HG02938 (cell line): ENCODE data around the gene APOL5.
"Not testable (repeated sequence)": the region's sequence is repeated elsewhere in the genome, so short reads cannot be mapped to it uniquely, and the experiment has no call there.

Source experiments
- ATAC-seq: cut with Tn5 transposase; IDR thresholded peaks from one replicate; pipeline ENCODE4 v1.9.1; 2021; ENCODE audit warnings: mild to moderate bottlenecking, moderate library complexity; ENCODE audit not compliant: unreplicated experiment

The APOL5 gene, protein sequence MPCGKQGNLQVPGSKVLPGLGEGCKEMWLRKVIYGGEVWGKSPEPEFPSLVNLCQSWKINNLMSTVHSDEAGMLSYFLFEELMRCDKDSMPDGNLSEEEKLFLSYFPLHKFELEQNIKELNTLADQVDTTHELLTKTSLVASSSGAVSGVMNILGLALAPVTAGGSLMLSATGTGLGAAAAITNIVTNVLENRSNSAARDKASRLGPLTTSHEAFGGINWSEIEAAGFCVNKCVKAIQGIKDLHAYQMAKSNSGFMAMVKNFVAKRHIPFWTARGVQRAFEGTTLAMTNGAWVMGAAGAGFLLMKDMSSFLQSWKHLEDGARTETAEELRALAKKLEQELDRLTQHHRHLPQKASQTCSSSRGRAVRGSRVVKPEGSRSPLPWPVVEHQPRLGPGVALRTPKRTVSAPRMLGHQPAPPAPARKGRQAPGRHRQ

DNA sequence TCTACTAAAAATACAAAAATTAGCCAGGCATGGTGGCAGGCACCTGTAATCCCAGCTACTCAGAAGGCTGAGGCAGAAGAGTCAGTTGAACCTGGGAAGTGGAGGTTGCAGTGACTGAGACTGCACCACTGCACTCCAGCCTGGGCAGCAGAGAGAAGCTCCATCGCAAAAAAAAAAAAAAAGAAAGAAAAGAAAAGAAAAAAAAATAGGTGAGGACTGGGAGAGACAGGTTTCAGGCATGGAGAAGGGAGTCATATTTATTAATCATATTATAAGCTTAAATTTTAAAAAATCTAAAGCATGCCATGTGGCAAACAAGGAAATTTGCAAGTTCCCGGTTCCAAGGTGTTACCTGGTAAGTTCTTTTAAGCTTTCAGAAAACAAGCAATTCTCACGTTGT is at the start of gene APOL5:
TSS of gene APOL5 (plus strand) at position 301 of the 400 bp plus-strand sequence. CDS start at position 301, 0 bp downstream.
- ATAC-seq, result no peak

DNA sequence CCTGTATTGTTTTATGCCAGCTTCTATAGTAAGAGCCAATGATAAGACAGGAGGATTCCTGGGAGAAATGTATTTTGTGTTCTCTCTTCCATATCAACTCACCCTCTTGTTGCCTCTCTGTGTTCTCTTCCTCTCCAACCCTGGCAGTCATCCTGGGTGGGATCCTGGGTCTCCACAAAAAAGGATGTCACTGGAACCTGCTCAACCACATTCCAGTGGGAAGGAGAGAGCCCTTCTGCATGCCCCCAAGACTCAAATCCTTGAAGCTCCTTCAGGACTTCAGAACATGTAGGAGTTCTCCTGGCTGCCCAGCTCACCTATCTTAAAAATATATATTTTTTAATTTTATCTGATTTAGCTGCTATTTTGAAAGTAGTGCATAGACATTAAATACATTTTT is 43.3 kb upstream of the APOL5 start:
- ATAC-seq, result no peak

DNA sequence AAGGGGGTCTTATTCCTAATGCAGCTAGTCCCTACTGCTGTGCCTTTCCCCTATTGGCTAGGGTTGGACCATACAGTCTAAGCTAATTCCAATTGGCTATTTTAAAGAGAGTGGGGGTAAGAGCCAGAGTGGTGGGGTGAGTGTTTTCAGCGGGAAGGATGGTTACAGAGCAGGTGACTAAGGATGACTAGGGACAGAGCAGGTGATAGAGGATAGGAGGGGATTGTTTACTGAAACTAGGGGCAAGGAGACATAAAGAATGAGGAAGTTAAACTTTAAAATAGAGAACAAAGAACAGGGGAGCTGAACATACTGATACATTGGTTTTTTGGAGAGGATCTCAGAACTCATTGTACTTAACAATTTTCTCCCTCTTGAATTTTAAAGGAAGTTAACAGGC is 41.6 kb upstream of the APOL5 start:
- not testable (repeated sequence) for ATAC-seq

DNA sequence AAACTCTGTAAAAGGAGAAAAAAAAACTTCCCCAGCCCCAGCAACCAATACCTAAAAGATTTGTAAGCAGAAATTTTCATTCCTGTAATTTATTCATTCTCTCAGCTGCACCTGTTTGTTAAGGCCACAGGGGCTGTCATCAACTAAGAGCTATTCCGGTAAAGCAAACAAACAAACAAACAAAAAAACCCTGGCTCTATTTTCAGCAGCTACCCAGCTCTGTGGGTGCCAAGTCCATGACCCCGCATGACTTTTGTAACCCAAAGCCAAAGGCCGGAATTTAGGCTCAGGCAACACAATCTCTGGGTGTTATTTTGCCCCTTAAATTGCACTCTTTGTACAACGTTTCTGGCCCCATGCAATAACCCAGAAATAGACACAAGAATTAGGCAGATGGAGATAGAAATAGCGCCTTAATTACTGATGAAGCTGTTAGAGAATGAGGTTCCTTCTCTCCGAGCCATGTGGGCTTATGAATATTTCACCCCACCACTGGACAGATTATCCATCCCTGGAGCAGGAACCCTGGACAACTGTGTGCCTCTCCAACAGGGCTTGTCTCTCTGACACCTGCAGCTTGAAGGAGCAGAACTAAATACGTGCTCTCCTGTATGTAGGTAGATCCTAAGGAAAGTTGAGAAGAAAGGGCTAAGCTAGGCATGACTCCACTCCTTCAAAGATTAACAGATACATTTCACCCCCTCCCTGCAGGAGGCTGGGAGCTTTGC is 40.0 kb upstream of the APOL5 start:
- ATAC-seq, result no peak

DNA sequence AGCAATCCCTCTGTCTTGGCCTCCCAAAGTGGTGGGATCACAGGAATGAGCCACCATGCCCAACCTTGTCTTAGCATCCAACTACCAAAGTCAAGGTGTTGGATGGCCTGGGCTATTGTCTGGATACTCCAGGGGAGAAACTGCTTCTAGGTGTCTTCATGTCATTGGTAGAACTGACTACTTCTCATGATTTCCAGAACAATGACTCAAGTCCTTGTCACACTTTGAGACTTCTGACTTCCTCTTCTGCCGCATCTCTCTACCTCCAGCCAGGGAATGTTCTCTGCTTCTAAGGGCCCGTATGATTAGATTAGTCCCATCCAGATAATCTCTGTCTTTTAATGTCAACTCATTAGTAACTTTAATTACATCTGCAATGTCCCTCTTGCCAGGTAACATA is 38.8 kb upstream of the APOL5 start:
- ATAC-seq, result no peak

DNA sequence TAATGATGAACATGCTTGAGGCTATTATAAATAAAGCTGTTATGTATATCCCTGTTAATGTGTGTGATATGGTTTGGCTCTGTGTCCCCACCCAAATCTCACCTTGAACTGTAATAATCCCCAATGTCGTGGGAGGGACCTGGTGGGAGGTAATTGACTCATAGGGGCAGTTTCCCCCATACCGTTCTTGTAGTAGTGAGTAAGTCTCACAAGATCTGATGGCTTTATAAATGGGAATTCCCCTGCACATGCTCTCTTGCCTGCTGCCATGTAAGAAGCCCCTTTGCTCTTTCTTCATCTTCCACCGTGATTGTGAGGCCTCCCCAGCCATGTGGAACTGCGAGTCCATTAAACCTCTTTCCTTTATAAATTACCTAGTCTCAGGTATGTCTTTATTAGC is 38.2 kb upstream of the APOL5 start:
- ATAC-seq, result not testable (repeated sequence)

DNA sequence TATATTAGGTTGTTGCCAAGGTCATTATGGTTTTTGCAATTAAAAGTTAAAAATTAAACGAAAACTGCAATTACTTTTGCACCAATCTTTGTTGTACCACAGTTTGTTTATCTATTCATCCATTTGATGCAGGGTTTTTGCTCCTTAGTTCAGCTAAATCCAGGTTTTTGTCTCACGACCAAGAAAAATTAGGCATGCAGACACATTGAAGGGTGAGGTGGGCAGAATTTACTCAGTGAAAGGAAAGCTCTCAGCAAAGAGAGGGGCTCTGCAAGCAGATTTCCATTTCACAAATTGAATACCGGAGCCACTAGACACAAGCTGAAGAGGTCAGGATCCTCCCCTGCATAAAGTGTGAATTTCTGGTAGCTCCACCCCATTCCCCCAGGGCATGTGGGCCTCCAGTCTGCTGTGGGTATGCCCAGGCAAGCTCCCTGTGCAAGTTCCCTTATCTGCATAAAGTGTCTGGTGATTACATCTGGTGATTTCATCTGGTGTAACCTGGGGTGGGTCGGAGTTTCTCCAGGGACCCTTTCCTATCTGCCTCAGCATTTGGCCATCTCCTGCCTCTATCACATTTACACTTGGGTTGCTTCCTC is 36.1 kb upstream of the APOL5 start:
- ATAC-seq, result no peak

DNA sequence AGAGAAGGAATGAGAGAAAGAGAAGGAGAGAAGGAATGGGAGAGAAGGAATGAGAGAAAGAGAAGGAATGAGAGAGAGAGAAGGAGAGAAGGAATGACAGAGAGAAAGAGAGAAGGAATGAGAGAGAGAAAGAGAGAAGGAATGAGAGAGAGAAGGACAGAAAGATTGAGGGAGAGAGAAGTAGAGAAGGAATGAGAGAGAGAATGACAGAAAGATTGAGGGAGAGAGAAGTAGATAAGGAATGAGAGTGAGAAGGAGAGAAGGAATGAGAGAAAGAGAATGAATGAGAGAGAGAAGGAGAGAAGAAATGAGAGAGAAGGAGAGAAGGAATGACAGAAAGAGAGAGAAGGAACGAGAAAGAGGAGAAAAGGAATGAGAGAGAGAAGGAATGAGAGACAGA is 34.1 kb upstream of the APOL5 start:
- no peak for ATAC-seq

DNA sequence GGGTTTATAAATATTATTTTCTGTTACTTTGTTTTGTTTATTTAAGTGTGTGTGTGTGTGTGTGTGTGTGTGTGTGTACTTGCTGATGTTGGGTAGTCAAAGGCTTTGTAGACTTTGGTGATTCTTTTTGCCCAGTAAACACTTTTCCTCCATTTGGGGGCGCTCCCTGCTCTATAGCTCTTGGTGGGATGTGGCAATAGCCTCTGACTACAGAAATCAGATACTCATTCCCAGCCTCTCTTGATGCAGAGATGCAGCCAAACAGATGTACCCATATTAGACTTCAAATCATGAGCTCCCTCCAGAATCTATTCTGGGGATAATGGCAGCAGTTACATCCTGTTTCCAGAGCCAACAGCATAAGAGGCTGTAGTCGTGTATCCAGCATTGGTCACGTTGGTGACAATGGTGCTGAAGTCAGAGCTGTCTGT is 33.4 kb upstream of the APOL5 start:
- ATAC-seq, result no peak

DNA sequence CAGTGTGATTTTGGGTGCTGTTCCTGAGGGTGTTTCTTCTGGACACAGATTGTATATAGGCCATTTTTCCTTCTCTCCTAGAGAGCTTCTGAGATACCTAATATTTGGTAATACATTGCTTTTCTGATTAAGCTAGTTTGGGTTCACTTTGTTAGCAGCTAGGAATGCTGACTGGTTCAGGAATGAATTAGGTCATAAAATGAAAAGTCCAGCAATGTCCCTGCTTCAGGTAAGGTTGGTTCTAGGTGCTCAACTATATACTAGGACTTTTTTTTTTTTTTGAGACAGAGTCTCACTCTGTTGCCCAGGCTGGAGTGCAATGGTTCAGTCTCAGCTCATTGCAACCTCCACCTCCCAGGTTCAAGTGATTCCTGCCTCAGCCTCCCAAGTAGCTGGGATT is 32.9 kb upstream of the APOL5 start:
- ATAC-seq, result no peak

DNA sequence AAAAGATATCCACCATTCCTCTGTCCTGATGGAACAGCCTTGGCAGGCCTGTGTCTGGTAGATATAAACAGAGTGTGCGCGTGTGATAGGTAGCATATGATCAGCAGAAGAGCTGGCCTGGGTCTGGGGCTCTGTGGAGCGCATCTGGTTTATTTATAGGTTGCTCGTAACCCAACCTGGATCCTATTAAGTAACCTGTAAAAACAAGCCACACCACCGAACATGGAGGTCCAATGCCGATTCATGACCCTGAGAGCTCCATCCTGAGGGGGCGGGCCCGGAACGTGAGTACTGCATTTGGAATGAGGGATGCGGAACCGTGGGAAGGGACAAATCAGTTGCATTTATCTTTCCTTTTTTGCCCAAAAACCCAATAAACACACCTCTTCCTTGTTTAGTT is 31.9 kb upstream of the APOL5 start:
- ATAC-seq, result no peak

DNA sequence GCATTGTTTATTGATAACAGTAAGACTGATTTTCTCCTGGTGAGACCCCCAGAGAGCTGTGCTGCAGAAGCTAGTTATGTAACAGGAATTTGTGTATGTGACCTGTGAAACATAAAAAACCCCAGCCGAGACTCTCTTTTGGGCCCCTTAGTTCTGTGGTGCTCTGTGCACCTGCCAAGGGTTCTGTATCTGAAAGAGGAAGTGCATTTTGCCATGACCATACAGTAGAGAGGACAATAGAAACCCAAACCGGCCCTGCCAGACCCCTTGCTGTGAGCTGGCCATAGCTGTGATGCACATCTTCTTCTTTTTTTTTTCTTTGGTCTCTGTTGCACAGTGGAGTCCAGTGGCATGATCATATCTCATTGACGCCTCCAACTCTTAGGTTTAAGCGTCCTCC is 31.4 kb upstream of the APOL5 start:
- ATAC-seq, result no peak

DNA sequence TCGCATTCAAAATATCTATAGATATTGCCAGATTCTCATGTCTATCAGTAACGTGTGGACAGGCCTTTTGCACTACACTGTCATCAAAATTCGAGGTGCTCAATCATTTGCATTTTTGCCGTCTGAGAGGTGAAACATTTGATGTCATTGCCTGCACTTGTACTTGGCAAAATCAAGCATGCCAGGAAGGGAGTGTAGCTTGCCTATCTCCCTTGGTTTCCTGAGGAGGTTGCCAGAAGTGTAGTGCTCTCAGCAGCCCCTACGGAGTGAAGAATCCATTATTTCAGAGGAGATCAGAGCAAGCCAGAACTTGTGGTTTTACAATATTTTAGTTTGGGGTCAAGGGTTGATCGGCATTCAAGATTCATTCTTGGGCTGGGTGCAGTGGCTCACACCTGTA is 30.2 kb upstream of the APOL5 start:
- no peak for ATAC-seq

DNA sequence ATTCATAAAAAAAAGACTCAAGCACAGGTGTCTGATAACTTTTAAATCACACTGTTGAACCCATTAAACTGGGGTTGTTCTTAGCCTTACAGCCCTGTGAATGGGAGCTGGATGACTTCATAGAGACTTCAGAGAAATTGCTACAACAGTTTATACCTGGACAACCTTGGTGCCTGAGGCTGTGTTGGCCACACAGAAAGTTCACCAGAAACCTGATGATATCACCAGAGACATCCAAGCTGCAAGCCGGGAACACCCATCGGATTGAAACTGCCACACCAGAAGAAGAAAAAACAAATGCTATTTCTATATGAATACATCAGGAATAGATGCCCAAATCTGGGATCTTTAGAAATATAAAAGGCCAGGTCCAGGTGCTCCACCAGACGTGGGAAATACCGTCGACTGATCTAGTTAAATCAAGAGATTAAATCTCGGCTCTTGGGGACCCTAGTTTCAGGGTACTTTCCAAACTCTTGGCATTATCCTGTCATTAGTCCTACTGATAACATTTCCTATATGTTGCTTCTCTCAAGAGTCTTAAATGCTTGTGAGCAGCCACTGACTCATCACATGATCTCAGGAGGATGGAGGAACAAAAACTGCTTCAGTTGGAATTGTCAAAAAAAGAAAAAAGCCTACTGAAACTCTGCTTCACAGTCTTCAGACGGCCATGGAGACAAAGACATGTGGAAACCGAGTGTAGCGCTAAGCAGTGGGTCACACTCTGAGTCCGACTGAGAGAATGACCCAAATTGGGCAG is 28.6 kb upstream of the APOL5 start:
- ATAC-seq, result no peak

DNA sequence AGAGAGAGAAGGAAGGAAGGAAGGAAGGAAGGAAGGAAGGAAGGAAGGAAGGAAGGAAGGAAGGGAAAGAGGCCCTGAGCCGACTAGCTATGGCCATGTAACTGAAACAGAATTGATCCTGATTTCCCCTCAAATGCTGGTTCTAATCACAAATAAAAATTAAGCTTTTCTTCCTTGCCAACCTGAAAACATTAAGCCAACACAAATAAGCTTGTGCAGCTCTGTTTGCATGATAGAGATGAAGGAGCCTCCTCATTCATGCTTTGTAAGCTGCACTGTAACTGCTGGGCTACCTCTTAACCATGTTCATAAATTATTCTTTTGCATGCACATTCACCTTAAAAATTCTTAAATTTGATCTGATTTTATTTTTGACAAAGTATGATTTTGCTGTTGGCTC is 27.7 kb upstream of the APOL5 start:
- no peak for ATAC-seq

DNA sequence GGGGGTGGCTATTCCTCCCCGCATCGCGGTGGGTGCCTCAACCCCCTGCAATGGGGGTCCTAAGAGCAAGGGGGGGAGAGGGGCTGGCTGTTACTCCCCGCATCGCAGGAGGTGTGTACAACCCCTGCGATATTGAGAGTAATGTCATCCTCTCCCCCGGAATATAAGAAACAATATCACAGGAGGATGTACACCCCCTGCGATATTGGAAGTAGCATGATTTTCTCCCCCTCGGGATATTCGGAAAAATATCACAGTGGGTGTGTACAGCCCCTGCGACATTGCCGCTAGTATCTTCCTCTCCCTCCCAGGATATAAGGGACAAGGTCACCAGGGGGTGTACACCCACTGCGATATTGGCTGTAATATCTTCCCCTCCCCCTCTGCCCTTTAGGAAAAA is 22.5 kb upstream of the APOL5 start:
- no peak for ATAC-seq

DNA sequence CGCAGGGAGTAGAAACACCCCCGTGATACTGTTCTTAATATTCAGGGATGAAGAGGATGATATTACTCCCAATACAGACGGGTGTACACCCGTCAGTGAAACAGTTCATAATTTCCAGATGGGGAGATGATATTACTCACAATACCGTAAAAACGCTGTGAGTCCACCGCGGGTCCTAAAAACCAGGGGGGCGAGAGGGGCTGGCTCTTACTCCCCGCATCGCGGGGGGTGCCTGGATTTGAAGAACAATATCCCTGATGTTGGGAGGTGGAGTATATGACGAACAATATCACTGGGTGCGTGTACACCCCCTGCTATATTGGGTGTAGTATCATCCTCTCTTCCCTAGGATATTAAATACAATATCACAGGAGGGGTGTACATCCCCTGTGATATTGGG is 20.5 kb upstream of the APOL5 start:
- no peak for ATAC-seq

DNA sequence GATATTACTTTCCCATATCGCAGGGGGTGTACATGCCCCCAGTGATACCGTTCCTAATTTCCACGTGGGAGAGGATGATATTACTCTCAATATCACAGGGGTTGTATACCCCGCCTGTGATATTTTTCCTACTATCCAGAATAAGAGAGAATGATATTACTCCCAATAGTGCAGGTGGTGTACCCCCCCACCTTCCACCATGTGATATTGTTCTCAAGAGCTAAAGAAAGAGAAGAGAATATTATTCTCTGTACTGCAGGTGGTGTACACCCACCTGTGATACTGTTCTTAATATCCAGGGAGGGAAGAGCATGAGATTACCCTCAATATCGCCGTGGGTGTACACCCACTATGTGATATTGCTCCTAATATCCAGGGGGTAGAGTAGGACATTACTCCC is 17.8 kb upstream of the APOL5 start:
- ATAC-seq, result not testable (repeated sequence)

DNA sequence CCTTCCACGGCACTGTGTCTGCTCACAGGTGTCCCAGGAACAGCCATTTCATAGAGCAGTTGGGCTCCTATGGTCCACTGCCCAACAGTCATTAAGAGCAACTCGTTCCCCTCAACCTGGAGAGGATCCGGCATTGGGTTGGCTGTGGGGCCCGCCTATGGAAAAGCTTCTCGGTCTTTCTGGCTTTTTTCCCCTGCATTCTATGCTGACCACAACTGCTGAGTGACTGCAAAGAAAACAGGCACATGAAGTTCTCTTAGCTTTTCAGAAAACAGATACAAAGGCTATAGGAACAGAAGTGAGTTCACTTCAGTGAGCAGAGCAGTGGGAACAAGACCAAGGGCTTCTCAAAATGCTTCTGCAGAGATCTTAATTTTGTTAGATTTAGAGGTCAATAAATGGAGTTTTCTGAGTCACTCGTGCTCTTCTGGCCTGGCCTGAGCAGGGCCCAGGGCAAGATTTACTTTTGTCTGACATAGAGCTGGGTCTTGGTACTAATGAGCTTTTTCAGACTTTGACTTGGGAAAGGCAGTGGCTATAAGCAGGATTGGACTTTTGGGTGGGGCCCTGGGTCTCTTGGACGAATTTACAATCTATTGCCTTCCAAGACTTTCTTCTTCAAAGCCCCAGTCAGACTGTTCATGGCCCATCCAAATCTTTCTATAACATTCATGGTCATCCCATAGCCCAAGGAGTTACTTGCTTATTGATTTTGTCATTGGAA is 13.6 kb upstream of the APOL5 start:
- no peak for ATAC-seq

DNA sequence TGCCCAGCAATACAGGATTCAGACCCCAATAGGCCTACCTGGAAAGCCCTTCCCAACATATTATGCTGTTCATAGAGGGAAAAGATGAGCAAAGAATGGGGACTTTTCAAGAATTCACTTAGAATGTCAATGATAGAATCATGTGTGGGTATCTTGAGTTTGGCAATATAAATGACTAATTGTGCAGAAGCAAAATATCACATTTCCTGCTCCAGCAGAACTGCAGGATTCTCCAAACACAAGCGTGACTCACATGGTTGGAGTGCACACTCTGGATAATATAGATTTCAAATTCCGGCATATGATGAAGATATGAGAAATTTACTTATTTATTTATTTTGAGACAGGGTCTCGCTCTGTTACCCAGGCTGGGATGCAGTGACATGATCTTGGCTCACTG is 12.5 kb upstream of the APOL5 start:
- no peak for ATAC-seq

DNA sequence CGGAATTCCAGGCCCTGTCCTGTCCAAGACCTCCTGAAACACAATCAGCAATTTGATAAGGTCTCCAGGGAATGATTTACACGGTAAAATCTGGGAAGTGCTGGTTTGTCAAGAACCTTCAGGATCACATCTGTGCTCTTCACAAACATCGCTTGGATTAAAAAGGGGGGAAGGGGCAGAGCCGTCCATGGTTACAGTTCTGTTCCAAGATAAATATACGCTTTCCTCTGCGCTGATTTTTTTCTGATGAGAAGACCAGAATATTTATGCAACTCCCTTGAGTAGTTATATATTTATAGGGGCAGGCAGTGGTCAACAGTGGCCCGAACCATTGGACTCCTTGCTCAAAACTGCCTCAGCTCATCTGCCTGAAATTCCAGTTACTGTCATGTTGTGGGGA is 9.2 kb upstream of the APOL5 start:
- ATAC-seq, result no peak
